GM12873 (cell line): ENCODE results near the gene IPP.

Experiments used
- TF ChIP-seq, protein P1 (sequence below): IDR thresholded peaks from 2 replicates; pipeline ENCODE4 v1.5.1; 2012; ENCODE audit warnings: low read depth, mild to moderate bottlenecking, moderate library complexity, low read length, control low read depth; ENCODE audit not compliant: insufficient read depth; ENCODE audit errors: missing control alignments

IPP gene

GRCh38 chr1:45658171-45658570, 92.3 kb downstream of the IPP start:
- TF ChIP-seq, protein P1, sequence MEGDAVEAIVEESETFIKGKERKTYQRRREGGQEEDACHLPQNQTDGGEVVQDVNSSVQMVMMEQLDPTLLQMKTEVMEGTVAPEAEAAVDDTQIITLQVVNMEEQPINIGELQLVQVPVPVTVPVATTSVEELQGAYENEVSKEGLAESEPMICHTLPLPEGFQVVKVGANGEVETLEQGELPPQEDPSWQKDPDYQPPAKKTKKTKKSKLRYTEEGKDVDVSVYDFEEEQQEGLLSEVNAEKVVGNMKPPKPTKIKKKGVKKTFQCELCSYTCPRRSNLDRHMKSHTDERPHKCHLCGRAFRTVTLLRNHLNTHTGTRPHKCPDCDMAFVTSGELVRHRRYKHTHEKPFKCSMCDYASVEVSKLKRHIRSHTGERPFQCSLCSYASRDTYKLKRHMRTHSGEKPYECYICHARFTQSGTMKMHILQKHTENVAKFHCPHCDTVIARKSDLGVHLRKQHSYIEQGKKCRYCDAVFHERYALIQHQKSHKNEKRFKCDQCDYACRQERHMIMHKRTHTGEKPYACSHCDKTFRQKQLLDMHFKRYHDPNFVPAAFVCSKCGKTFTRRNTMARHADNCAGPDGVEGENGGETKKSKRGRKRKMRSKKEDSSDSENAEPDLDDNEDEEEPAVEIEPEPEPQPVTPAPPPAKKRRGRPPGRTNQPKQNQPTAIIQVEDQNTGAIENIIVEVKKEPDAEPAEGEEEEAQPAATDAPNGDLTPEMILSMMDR: no peak

- TF ChIP-seq, protein P1: no peak
These were observed 93.8 kb downstream of the IPP start for GRCh38 chr1:45656573-45657226.

- TF ChIP-seq, protein P1: no peak
These were observed 95.7 kb downstream of the IPP start for GRCh38 chr1:45654540-45655280.
